DLD1 (cell line): ENCODE results near the gene RIT1.

ENCODE experiments used
- in situ Hi-C: cut with HindIII; loops from 2 replicates; pipeline ENCODE4 v1.10.0; 2017; ENCODE audit warnings: low sequenced_read_pairs

Gene RIT1

DNA sequence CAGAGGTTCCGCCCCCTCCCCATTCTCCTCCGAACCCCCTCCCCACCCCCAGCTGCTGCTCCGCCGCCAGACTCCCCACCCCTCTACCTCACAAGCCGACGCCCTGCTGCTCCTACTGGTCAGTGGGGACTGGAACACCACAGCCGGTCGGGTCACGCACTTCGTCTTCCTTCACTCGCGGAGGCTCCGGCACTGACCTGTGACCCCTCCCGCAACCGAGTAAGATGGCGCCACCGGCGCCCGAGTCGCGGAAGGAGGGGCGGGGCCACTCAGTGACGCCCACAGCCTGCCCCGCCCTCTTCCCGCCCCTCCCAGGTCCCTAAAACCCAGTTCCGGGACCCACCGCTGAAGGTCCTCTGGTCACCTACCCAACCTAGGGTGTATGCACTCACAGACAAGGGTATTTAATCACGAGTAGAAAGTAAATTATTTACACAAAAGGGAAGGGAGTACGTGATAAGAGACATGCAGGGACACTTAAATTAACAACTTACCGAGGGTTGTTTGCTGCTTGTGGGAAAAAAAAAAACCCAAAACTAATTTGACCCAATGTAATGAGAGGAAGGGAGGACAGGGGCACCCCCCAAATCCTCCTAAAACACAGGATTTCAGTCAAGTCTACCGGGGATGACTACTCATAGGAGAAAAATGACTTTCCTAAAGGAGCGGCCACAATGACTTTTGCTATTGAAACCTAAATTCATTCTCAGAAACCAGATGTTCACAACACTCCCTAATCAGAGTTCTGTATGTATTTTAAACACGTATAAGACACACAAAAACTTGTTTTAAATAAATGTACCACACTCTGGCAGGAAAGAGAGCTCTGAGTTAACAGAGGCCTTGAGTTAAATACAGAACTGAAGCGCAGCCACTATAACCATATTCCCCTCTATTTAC, at the start of gene RIT1:
Gene RIT1 (minus strand): TSS at position 194 of the 900 bp plus-strand sequence. CDS start 588 bp downstream, outside the sequence.
- in situ Hi-C loops: no loop called here

DNA sequence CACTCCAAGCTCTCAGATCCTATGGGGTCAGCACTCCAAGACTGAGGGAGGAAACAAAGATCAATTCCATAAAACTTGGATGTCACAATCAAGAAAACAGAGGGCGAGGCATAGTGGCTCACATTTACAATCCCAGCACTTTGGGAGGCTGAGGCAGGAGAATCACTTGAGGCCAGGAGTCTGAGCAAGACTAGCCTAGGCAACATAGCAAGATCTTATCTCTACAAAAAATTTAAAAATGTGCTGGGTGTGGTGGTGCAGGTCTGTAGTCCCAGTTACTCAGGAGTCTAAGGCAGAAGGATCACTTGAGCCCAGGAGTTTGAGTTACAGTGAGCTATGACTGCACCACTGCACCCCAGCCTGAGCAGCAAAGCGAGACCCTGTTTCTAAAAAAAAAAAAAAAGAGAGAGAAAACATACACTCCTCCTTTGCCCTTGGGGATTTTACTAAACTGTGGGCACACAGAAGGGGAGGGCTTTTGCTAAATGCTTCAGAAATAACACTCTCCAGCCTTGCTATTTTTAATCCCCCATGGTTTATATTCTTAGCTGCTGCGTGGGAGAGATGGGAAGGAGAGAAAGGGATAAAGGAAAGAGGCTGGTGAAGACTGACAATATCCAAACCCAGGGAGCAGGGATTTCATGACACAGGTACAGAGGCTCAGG, 49.1 kb upstream of the RIT1 start:
- in situ Hi-C loops: no loop called here

DNA sequence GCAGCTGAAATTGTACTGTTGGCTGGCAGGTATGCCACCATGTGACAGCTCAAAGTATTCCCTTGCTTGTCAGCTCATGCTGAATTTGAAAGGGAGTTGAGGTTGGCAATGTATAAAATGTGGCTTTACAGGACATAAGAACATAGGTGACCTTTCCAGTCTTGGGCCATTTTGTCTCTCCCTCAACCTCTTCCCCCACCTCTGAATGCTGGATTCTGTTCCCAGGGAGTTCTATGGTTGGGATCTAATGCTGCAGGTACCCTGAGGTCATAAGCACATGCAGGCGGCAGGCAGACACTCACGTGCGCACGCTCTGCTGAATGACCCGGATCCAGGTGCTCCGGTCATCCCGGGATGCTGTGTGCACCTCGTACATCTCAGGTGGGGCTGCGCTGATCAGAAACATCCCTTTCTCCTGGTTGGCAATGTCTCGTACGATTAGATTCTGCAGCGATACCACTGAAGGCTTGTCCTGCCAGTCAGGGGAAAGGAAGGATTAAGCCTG, 46.3 kb upstream of the RIT1 start:
- in situ Hi-C loops: no loop called here

DNA sequence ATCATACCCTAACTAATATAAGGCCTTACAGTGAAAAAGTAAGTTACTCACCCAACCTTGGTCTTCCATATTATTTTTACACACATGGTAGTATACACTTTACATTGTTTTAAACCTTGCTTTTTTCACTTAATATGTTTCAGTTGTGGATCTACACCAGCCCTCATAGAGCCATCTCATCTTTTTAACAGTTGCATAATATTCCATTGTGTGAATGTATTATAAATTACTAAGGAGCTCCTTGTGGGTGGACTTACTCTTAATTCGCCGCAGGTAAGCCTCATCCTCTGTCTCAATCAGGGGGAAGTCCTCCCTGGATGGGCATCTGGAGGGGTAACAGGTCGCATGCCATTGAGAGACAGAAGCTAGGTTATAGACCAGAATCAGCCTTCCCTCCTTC, 43.5 kb upstream of the RIT1 start:
- in situ Hi-C loops: no loop called here

GRCh38 chr1:155952505-155952890, 41.3 kb upstream of the RIT1 start:
- in situ Hi-C loops: no loop called here

- in situ Hi-C loops: no loop called here
Observed at GRCh38 chr1:155951753-155952504, 40.8 kb upstream of the RIT1 start.

- in situ Hi-C loops: no loop called here
Observed at GRCh38 chr1:155950829-155951228, 39.7 kb upstream of the RIT1 start.

- in situ Hi-C loops: no loop called here
Observed at GRCh38 chr1:155947741-155948140, 36.6 kb upstream of the RIT1 start.

DNA sequence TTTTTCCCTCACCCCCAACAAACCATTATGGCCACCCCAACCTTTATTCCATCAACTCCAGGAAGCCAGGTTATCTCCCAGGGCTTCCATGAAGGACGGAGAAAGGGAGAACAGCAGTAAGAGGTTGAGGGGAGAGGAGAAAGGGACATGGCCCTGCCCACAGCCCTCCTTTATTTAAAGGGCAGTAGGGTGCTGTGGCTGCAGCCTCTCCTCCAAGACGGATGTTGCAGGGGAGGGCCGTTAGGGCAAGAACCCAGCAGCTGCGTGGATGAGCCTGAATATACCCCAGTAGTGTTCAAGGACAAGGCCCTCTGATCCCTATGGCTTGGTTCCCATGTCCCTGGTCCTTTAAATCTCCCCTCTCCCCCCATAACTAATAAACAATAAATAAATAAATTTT, 36.1 kb upstream of the RIT1 start:
- in situ Hi-C loops: no loop called here

DNA sequence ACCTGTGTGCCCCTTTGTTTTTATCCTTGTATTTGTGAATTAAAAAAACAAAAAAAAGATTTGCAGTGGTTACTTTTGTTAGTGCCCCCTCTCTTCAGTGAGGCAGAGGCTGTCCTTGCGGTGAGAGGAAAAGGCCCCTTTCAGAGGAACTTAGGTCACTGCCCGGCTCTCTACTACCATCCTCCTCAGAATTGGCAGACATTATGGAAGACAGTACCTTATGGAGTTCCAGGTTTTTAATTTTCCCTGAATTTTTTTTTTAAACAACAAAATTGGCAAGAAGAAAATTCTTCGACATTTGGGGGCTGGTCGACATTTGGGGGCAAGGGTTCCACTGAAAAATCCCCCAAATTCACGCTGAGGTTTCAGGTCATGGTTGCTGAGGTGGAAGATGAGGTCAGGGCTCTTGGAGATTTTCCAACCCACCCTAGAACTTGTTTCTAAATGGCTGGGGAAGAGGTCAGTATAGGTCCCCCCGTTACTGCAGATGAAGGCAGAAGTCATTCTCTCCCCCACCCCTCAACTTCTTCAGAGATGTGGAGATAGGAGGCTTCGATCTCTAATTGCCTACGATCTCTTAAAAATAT, 35.6 kb upstream of the RIT1 start:
- in situ Hi-C loops: no loop called here

GRCh38 chr1:155944444-155944799, 33.3 kb upstream of the RIT1 start:
- in situ Hi-C loops: no loop called here

DNA sequence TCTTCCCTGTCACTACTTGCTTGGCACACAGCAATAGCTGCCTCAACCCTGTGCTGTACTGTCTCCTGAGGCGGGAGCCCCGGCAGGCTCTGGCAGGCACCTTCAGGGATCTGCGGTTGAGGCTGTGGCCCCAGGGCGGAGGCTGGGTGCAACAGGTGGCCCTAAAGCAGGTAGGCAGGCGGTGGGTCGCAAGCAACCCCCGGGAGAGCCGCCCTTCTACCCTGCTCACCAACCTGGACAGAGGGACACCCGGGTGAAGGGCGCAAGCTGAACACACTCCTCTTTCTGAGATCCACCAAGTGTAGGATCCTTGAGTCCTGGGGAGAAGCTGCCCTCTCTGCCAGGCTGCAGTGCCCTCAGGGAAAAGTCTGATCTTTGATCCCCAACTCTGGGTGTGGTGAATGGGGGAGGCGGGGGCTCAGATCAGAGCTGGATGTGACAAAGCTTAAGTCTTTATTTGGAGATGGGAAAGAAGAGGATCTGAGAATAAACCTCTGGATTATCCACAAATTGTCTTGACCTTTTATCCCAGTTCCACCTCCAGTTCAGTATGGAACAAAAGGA, 31.5 kb upstream of the RIT1 start:
- in situ Hi-C loops: no loop called here

DNA sequence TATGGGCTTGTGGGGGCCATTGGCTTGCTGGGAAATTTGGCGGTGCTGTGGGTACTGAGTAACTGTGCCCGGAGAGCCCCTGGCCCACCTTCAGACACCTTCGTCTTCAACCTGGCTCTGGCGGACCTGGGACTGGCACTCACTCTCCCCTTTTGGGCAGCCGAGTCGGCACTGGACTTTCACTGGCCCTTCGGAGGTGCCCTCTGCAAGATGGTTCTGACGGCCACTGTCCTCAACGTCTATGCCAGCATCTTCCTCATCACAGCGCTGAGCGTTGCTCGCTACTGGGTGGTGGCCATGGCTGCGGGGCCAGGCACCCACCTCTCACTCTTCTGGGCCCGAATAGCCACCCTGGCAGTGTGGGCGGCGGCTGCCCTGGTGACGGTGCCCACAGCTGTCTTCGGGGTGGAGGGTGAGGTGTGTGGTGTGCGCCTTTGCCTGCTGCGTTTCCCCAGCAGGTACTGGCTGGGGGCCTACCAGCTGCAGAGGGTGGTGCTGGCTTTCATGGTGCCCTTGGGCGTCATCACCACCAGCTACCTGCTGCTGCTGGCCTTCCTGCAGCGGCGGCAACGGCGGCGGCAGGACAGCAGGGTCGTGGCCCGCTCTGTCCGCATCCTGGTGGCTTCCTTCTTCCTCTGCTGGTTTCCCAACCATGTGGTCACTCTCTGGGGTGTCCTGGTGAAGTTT, 30.8 kb upstream of the RIT1 start:
- in situ Hi-C loops: no loop called here

GRCh38 chr1:155940993-155941844, 30.1 kb upstream of the RIT1 start, which contains the start of gene RXFP4:
Gene RXFP4, plus strand, starts transcription at chr1:155941638. Its CDS starts 72 bp downstream, at chr1:155941710.
- in situ Hi-C loops: no loop called here

- in situ Hi-C loops: no loop called here
Observed at GRCh38 chr1:155940482-155940992, 29.4 kb upstream of the RIT1 start.

DNA sequence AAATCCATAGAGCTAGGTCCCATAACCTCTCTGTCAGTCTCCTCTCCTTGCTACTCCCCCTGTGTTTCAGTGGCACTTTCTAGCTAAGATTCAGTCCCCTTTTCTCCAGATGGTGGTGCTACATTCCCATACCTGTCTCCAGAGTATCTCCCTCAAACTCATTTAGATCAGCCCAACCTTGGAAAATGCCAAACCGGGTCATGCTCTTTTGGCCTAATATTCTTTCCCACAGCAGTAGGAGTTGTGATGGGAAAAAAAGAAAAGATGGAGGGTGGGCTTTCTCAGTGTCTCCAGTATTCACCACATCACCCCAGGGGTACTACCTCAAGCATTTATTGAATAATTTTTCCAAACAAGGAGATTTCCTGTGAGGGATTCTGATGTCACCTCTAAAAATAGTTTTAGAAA, 27.1 kb upstream of the RIT1 start:
- in situ Hi-C loops: no loop called here

DNA sequence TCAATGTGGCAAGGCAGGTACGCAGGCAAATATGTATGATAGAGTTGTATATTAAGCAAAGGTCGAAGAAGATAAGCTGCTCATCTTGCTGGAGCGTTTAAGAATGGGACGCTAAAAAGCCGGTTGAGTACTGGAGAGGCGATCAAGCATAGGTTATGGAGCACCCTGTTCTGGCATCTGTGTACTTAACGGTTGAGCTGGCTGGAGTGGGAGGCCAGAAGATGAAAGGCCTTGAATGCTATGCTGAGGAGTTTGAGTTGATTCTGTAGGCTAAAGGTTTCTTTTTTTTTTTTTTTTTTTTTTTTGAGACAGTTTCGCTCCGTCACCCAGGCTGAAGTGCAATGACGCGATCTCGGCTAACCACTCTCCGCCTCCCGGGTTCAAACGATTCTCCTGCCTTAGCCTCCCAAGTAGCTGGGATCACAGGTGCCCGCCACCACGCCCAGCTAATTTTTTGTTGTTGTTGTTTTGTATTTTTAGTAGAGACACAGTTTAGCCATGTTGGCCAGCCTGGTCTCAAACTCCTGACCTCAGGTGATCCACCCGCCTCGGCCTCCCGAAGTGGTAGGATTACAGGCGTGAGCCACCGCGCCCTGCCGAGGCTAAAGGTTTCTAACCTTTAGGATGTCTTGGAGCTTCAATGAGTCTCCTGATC, 23.9 kb upstream of the RIT1 start:
- in situ Hi-C loops: no loop called here
